RWPE1 (cell line): ENCODE results near the gene ZMYND11.

ENCODE experiments used
- CTCF ChIA-PET: fragments of 350-600 bp; sonication (Branson Sonifier 250); formaldehyde crosslinking; extraction: SDS; loops from one replicate; lab custom pipeline; 2021; lab: Yijun Ruan, JAX
- POLR2A ChIA-PET: fragments of 400-600 bp; formaldehyde crosslinking; extraction: SDS; loops from one replicate; lab custom pipeline; 2020; ENCODE audit warnings: antibody characterized with exemption; ENCODE audit not compliant: low non-redundant PET; lab: Yijun Ruan, JAX
- DNase-seq: peaks from one replicate; pipeline ENCODE4 v3.0.0; 2012; ENCODE audit warnings: low spot score
- H3K27ac ChIP-seq: fragments of 450-650 bp; 2 replicates; pipeline ENCODE4 v1.5.1; 2017
- TF ChIP-seq, protein P1 (sequence below): fragments of 450-650 bp; conservative IDR thresholded peaks from 2 replicates; pipeline ENCODE4 v1.5.1; 2017; ENCODE audit warnings: low read depth, mild to moderate bottlenecking

The ZMYND11 gene

GRCh38 chr10:283140-283479 lies 147.9 kb downstream of the ZMYND11 start:
- DNase-seq = no peak
- H3K27ac ChIP-seq = no peak overlapping the region
- ChIA-PET CTCF (interaction anchor here (0.9 kb wide), 1 partner anchor 10 kb away, joined by 3 read pairs; no protein-coding TSS in a partner anchor), POLR2A (no interaction called here)
- TF ChIP-seq, protein P1, sequence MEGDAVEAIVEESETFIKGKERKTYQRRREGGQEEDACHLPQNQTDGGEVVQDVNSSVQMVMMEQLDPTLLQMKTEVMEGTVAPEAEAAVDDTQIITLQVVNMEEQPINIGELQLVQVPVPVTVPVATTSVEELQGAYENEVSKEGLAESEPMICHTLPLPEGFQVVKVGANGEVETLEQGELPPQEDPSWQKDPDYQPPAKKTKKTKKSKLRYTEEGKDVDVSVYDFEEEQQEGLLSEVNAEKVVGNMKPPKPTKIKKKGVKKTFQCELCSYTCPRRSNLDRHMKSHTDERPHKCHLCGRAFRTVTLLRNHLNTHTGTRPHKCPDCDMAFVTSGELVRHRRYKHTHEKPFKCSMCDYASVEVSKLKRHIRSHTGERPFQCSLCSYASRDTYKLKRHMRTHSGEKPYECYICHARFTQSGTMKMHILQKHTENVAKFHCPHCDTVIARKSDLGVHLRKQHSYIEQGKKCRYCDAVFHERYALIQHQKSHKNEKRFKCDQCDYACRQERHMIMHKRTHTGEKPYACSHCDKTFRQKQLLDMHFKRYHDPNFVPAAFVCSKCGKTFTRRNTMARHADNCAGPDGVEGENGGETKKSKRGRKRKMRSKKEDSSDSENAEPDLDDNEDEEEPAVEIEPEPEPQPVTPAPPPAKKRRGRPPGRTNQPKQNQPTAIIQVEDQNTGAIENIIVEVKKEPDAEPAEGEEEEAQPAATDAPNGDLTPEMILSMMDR = no peak

- no peak for DNase-seq
- TF ChIP-seq, protein P1 = no peak
- POLR2A ChIA-PET = no interaction called here
- no peak overlapping the region for H3K27ac ChIP-seq
- CTCF ChIA-PET = no interaction called here
Measured at GRCh38 chr10:283916-284356, 148.7 kb downstream of the ZMYND11 start.

GRCh38 chr10:285216-285615 lies 150.0 kb downstream of the ZMYND11 start:
- H3K27ac ChIP-seq = no peak overlapping the region
- TF ChIP-seq, protein P1 = no peak
- DNase-seq = no peak
- POLR2A ChIA-PET = no interaction called here
- CTCF ChIA-PET = no interaction called here

GRCh38 chr10:287026-287709 lies 151.9 kb downstream of the ZMYND11 start:
- POLR2A ChIA-PET = no interaction called here
- CTCF ChIA-PET = interaction anchor here (0.6 to 1.1 kb wide), 2 partner anchors 70 to 201 kb away, joined by 3 to 4 read pairs; no protein-coding TSS in a partner anchor
- TF ChIP-seq, protein P1 = no peak

GRCh38 chr10:287814-288213 lies 152.6 kb downstream of the ZMYND11 start:
- DNase-seq = peak; percentile 11
- TF ChIP-seq, protein P1 = no peak
- ChIA-PET CTCF (interaction anchor here (1.1 kb wide), 1 partner anchor 69 kb away, joined by 3 read pairs; no protein-coding TSS in a partner anchor), POLR2A (no interaction called here)
- no peak overlapping the region for H3K27ac ChIP-seq

More at GRCh38 chr10:287026-287709, 151.9 kb downstream of the ZMYND11 start:
- no peak for DNase-seq
- no peak overlapping the region for H3K27ac ChIP-seq

- POLR2A ChIA-PET = no interaction called here
- TF ChIP-seq, protein P1 = no peak
- no peak overlapping the region for H3K27ac ChIP-seq
- CTCF ChIA-PET = interaction anchor here (0.6 to 1.1 kb wide), 2 partner anchors 26 to 68 kb away, joined by 3 read pairs; no protein-coding TSS in a partner anchor
- no peak for DNase-seq
Measured at GRCh38 chr10:288316-289200, 153.3 kb downstream of the ZMYND11 start.
